Suprapubic skin (tissue), 3 donors: ENCODE results near the gene ANTXR1.

Experiments used
- CTCF ChIP-seq, 2 donors: fragments of 200-600 bp in 1 of 2; fragments of 450-650 bp in 1 of 2; sonication (generic) in 1 of 2; IDR thresholded peaks; one replicate each; pipeline ENCODE4 v1.5.1; 2016 to 2019; ENCODE audit warnings: antibody characterized with exemption in 2 of 2, mild to moderate bottlenecking in 1 of 2, moderate library complexity in 1 of 2
- POLR2AphosphoS5 ChIP-seq, 3 donors: sonication (generic); formaldehyde crosslinking; IDR thresholded peaks; one replicate each; pipeline ENCODE4 v1.6.1; 2017; ENCODE audit warnings: antibody characterized with exemption in 3 of 3

DNA sequence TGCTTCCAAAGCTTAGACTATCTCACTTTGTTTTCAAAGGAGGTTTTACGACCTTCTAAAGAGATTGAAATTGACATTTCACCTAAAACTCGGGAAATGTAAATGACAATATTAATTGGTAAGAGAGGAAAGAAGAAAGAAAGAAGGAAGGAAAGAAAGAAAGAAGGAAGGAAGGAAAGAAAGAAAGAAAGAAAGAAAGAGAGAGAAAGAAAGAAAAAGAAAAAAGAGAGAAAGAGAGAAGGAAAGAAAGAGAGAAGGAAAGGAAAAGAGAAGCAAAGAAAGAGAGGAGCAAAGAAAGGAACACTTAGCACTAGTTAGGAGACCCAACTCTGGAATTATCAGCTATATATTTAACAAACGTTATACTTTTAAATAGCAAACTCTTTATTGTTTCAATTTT is 34.9 kb upstream of the ANTXR1 start:
- no peak for TF ChIP-seq CTCF (IDR thresholded peaks at IDR 0.05)
- no peak for TF ChIP-seq POLR2AphosphoS5 (IDR thresholded peaks at IDR 0.05)
